ENCODE measurements around the gene PTPRM. TPM values are rescaled to one million over a fixed set of nuclear protein-coding genes. Genes with fewer than 3 reads are reported as not detected.

Gene PTPRM
- polyA plus RNA-seq, 3 donors: 0.04 to 2.1 (median 0.66) TPM

DNA sequence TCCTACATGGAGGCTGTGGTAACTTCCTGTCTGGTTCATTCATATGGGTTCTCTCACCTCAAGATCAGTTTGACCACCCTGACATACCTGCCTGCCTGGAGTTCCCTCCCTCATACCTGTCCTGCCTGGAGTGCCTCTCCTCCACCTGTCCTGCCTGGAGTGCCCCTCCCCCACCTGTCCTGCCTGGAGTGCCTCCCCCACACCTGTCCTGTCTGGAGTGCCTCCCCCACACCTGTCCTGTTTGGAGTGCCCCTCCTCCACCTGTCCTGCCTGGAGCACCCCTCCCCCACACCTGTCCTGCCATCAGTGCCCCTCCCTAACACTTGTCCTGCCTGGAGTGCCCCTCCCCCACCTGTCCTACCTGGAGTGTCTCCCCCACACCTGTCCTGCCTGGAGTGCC lies 461.9 kb downstream of the PTPRM start:
- no peak overlapping the region for H3K4me3 ChIP-seq (replicated peaks in 1 of 3; ENCODE audit: low read depth in 2 of 3, low read length in 3 of 3)
- no peak overlapping the region for H3K4me2 ChIP-seq (replicated peaks; ENCODE audit: extremely low read depth, low read length, poor library complexity, severe bottlenecking)
- TF ChIP-seq, protein P1, sequence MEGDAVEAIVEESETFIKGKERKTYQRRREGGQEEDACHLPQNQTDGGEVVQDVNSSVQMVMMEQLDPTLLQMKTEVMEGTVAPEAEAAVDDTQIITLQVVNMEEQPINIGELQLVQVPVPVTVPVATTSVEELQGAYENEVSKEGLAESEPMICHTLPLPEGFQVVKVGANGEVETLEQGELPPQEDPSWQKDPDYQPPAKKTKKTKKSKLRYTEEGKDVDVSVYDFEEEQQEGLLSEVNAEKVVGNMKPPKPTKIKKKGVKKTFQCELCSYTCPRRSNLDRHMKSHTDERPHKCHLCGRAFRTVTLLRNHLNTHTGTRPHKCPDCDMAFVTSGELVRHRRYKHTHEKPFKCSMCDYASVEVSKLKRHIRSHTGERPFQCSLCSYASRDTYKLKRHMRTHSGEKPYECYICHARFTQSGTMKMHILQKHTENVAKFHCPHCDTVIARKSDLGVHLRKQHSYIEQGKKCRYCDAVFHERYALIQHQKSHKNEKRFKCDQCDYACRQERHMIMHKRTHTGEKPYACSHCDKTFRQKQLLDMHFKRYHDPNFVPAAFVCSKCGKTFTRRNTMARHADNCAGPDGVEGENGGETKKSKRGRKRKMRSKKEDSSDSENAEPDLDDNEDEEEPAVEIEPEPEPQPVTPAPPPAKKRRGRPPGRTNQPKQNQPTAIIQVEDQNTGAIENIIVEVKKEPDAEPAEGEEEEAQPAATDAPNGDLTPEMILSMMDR (IDR thresholded peaks at IDR 0.05): no peak
- peaks cover 0 to 1% (median 0%) of the 10 kb centered on the region in 3 donors for H3K27me3 Mint-ChIP-seq (ENCODE audit: low read depth in 3 of 3)
- DNase-seq: no peak
- no peaks in the 10 kb centered on the region for H3K36me3 Mint-ChIP-seq
- no peaks in the 10 kb centered on the region for H4K20me1 ChIP-seq (ENCODE audit: insufficient read depth, low read length)
- no peaks in the 10 kb centered on the region for H3K9me3 ChIP-seq (replicated peaks in 1 of 2; ENCODE audit: control insufficient read depth in 1 of 2, insufficient read depth in 1 of 2, low read length in 2 of 2)
- H3K79me2 ChIP-seq (ENCODE audit: insufficient read depth, low read length): no peaks in the 10 kb centered on the region
- no peak overlapping the region for H3K27ac Mint-ChIP-seq
- H3K27ac ChIP-seq (ENCODE audit: low read depth in 1 of 2, low read length in 2 of 2): no peak overlapping the region
- H3K9me3 Mint-ChIP-seq: peaks cover 0 to 18% (median 7%) of the 10 kb centered on the region in 7 donors
- no peak overlapping the region for H3K4me3 Mint-ChIP-seq
- H2AFZ ChIP-seq (ENCODE audit: insufficient read depth, low read depth, low read length, poor library complexity, severe bottlenecking): no peak overlapping the region
- H3K9ac ChIP-seq (ENCODE audit: insufficient read depth, low read length, poor library complexity, severe bottlenecking): no peak overlapping the region
- no peaks in the 10 kb centered on the region for H3K4me1 Mint-ChIP-seq
- H3K4me1 ChIP-seq (ENCODE audit: control insufficient read depth in 1 of 2, insufficient read depth in 2 of 2, low read length in 2 of 2): no peaks in the 10 kb centered on the region
- H3K36me3 ChIP-seq (replicated peaks in 1 of 2; ENCODE audit: control insufficient read depth in 1 of 2, insufficient read depth in 2 of 2, low read length in 2 of 2): no peaks in the 10 kb centered on the region
- intact Hi-C loops (cut with micrococcal nuclease): no loop called here
- no peaks in the 10 kb centered on the region for H3K27me3 ChIP-seq (ENCODE audit: control insufficient read depth in 2 of 2, insufficient read depth in 2 of 2, low read length in 2 of 2)

GRCh38 chr18:8029731-8030130 lies 462.6 kb downstream of the PTPRM start:
- H3K9ac ChIP-seq (ENCODE audit: insufficient read depth, low read length, poor library complexity, severe bottlenecking): no peak overlapping the region
- no peaks in the 10 kb centered on the region for H4K20me1 ChIP-seq (ENCODE audit: insufficient read depth, low read length)
- Mint-ChIP-seq H3K4me3 (no peak overlapping the region), H3K27ac (no peak overlapping the region), H3K4me1 (no peaks in the 10 kb centered on the region), H3K36me3 (no peaks in the 10 kb centered on the region), H3K9me3 (peaks cover 0 to 14% (median 7%) of the 10 kb centered on the region in 7 donors), H3K27me3 (ENCODE audit: low read depth in 3 of 3) (peaks cover 0 to 1% (median 0%) of the 10 kb centered on the region in 3 donors)
- H3K9me3 ChIP-seq (replicated peaks in 1 of 2; ENCODE audit: control insufficient read depth in 1 of 2, insufficient read depth in 1 of 2, low read length in 2 of 2): no peaks in the 10 kb centered on the region
- intact Hi-C loops (cut with micrococcal nuclease): no loop called here
- TF ChIP-seq, protein P1 (IDR thresholded peaks at IDR 0.05): no peak
- no peak overlapping the region for H3K4me3 ChIP-seq (replicated peaks in 1 of 3; ENCODE audit: low read depth in 2 of 3, low read length in 3 of 3)
- H2AFZ ChIP-seq (ENCODE audit: insufficient read depth, low read depth, low read length, poor library complexity, severe bottlenecking): no peak overlapping the region
- no peaks in the 10 kb centered on the region for H3K4me1 ChIP-seq (ENCODE audit: control insufficient read depth in 1 of 2, insufficient read depth in 2 of 2, low read length in 2 of 2)
- no peaks in the 10 kb centered on the region for H3K27me3 ChIP-seq (ENCODE audit: control insufficient read depth in 2 of 2, insufficient read depth in 2 of 2, low read length in 2 of 2)
- H3K79me2 ChIP-seq (ENCODE audit: insufficient read depth, low read length): no peaks in the 10 kb centered on the region
- no peak overlapping the region for H3K27ac ChIP-seq (ENCODE audit: low read depth in 1 of 2, low read length in 2 of 2)
- WGBS (ENCODE audit: insufficient coverage): 100% methylated on average over 8 of the region's 8 CpGs
- H3K36me3 ChIP-seq (replicated peaks in 1 of 2; ENCODE audit: control insufficient read depth in 1 of 2, insufficient read depth in 2 of 2, low read length in 2 of 2): no peaks in the 10 kb centered on the region
- DNase-seq: no peak
- H3K4me2 ChIP-seq (replicated peaks; ENCODE audit: extremely low read depth, low read length, poor library complexity, severe bottlenecking): no peak overlapping the region
